ENCODE data around the gene CDV3.

The CDV3 gene

DNA sequence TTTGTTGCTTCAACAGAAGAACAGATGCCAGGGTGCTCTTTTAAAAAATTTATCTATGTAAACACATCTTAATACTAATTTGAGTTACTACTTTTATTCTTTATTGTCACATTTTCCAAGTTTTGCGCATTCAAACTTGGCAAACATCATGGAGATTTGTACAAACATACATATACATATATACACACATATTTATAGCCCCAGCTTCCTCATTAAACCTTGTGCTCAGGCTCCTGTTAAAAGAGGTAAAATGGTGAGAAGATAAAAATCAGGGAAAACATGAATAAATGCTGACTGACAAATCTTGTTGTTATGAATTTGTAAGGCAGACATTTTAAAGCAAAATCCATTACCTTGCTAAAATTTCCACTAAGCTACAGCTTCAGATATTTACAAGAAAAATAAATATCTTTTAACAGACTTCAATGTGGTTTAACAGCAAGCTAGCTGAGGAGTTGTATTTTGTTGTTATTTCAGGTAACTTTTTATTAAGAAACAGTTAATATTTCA is 27.1 kb downstream of the CDV3 start:
- no peaks in the 10 kb centered on the region for H3K4me1 Mint-ChIP-seq
- DNase-seq (ENCODE audit: low spot score in 2 of 2) = no peak
- ATAC-seq (ENCODE audit: low read depth) = no peak
- no peak overlapping the region for H3K4me3 Mint-ChIP-seq
- H3K27me3 Mint-ChIP-seq = no peaks in the 10 kb centered on the region
- H3K27ac Mint-ChIP-seq = no peak overlapping the region
- peaks cover 12% of the 10 kb centered on the region for H3K36me3 Mint-ChIP-seq
- H3K9me3 Mint-ChIP-seq = no peaks in the 10 kb centered on the region

DNA sequence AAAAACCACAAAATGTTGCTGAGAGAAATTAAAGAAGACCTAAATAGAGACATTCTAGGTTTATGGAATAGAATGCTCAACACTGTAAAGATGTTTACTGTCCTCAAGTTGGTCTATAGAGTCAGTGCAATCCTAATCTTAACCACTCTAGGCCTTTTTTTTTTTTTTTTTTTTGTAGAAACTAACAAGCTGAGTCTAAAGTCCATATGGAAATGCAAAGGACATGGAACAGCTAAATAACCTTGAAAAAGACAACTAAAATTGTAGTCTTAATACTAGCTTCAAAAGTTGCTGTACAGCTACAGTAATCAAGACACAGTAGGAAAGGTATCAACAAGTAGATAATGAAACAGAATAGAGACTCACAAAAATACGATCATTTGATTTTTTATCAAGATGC is 32.9 kb downstream of the CDV3 start:
- Mint-ChIP-seq H3K4me1 (no peaks in the 10 kb centered on the region), H3K27me3 (no peaks in the 10 kb centered on the region), H3K27ac (no peak overlapping the region), H3K9me3 (no peaks in the 10 kb centered on the region), H3K4me3 (no peak overlapping the region), H3K36me3 (peaks cover 30% of the 10 kb centered on the region)
- DNase-seq (ENCODE audit: low spot score in 2 of 2) (no peak), ATAC-seq (ENCODE audit: low read depth) (no peak)

DNA sequence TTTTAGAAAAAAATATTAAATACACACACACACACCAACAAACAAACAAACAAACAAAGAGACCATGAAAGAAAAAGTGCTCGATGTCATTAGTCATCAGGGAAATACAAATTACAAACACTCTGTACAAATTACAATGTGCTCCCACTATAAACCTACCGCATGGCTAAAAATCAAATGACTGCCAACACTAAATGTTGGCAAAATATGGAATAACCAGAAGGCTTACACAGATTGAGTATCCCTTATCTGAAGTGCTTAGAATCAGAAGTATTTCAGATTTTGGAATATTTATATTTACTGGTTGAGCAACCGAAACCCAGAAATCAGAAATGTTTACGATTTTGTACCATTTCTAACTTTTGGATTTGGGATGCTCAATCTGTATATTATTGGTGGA is 33.4 kb downstream of the CDV3 start:
- H3K4me1 Mint-ChIP-seq = no peaks in the 10 kb centered on the region
- H3K4me3 Mint-ChIP-seq = no peak overlapping the region
- H3K27ac Mint-ChIP-seq = no peak overlapping the region
- ATAC-seq (ENCODE audit: low read depth) (no peak), DNase-seq (ENCODE audit: low spot score in 2 of 2) (no peak)
- H3K27me3 Mint-ChIP-seq = no peaks in the 10 kb centered on the region
- peaks cover 30% of the 10 kb centered on the region for H3K36me3 Mint-ChIP-seq
- H3K9me3 Mint-ChIP-seq = no peaks in the 10 kb centered on the region

DNA sequence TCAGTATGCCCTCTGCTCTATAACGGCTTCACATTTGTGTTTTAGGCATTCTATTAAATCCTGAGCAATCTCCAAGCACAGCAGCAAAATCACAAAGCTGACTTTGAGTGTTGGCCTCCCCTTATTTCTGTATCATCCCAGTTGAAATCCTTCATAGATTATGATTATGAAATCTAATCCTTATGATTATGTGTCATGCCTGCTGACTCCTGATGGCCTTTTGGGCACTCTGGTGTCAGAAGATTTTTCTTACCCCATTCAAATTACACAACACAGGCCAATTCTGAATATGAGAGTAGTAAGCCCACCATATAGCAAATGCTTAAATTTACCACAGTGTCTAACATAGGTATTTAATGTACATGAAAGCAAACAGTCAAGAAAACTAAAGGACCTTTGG is 34.3 kb downstream of the CDV3 start:
- no peaks in the 10 kb centered on the region for H3K4me1 Mint-ChIP-seq
- H3K27ac Mint-ChIP-seq = no peak overlapping the region
- H3K27me3 Mint-ChIP-seq = no peaks in the 10 kb centered on the region
- DNase-seq (ENCODE audit: low spot score in 2 of 2) (no peak), ATAC-seq (ENCODE audit: low read depth) (no peak)
- peaks cover 32% of the 10 kb centered on the region for H3K36me3 Mint-ChIP-seq
- H3K9me3 Mint-ChIP-seq = no peaks in the 10 kb centered on the region
- no peak overlapping the region for H3K4me3 Mint-ChIP-seq

DNA sequence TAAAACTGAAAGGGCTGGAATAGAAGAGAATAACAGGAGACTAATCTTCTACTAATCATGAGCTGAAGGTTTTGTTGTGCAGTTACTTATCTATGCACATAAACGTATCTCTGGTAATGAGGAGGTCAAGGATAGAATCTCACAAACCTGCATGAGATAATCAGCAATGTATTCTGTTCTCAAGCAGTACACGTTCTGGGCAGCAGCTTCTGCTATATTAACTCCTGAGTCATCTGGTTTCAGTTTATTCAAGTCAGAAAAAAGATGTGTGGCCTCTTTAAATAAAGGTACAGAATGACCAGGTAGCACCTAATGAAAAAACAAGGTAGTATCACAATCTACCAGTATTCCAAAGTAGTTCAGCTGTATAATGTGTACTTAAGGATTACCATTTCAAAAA is 34.9 kb downstream of the CDV3 start:
- DNase-seq (ENCODE audit: low spot score in 2 of 2) (no peak), ATAC-seq (ENCODE audit: low read depth) (no peak)
- Mint-ChIP-seq H3K27ac (no peak overlapping the region), H3K4me1 (no peaks in the 10 kb centered on the region), H3K4me3 (no peak overlapping the region), H3K9me3 (no peaks in the 10 kb centered on the region), H3K27me3 (no peaks in the 10 kb centered on the region), H3K36me3 (peaks cover 33% of the 10 kb centered on the region)

DNA sequence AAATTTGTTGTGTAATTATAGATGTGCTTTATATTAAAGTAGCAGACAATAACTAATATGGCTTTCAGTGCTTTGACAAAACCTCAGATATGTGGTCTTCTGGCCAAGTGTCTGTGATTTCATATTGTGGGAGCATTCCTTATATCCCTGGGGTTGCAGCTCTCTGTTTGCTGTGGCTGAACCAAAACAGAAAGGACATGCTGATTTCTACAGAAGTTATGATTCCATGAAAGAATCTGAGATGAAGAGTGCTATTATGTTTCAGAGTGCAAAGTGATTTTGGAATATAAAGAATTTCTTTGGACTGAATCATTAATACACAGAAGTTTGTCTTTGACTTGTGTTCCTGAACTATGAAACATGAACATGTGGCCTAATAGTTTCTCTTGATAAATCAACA is 36.5 kb downstream of the CDV3 start:
- H3K4me1 Mint-ChIP-seq = no peaks in the 10 kb centered on the region
- ATAC-seq (ENCODE audit: low read depth) = no peak
- H3K27ac Mint-ChIP-seq = no peak overlapping the region
- DNase-seq (ENCODE audit: low spot score in 2 of 2) = no peak
- H3K27me3 Mint-ChIP-seq = no peaks in the 10 kb centered on the region
- no peak overlapping the region for H3K4me3 Mint-ChIP-seq
- peaks cover 32% of the 10 kb centered on the region for H3K36me3 Mint-ChIP-seq
- no peaks in the 10 kb centered on the region for H3K9me3 Mint-ChIP-seq

DNA sequence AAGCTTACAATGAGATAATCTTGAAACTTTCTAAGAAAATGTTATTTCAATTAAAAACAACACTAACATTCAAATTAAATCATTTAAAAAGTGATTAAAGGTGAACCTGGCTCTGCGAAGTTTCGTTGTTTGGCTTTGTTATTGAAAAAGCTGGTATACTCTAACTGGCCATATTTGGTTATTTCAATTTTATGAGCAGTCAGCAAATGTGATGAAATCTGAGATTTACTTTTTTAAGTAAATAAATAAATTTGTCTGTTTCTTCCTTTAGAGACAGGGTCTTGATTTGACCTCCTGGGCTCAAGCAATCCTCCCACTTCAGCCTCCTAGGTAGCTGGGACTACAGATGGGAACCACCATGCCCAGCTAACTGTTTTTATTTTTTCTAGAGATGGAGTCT is 38.0 kb downstream of the CDV3 start:
- DNase-seq (ENCODE audit: low spot score in 2 of 2) (no peak), ATAC-seq (ENCODE audit: low read depth) (no peak)
- peaks cover 31% of the 10 kb centered on the region for H3K36me3 Mint-ChIP-seq
- H3K27me3 Mint-ChIP-seq = no peaks in the 10 kb centered on the region
- no peak overlapping the region for H3K27ac Mint-ChIP-seq
- H3K9me3 Mint-ChIP-seq = no peaks in the 10 kb centered on the region
- no peaks in the 10 kb centered on the region for H3K4me1 Mint-ChIP-seq
- H3K4me3 Mint-ChIP-seq = no peak overlapping the region

DNA sequence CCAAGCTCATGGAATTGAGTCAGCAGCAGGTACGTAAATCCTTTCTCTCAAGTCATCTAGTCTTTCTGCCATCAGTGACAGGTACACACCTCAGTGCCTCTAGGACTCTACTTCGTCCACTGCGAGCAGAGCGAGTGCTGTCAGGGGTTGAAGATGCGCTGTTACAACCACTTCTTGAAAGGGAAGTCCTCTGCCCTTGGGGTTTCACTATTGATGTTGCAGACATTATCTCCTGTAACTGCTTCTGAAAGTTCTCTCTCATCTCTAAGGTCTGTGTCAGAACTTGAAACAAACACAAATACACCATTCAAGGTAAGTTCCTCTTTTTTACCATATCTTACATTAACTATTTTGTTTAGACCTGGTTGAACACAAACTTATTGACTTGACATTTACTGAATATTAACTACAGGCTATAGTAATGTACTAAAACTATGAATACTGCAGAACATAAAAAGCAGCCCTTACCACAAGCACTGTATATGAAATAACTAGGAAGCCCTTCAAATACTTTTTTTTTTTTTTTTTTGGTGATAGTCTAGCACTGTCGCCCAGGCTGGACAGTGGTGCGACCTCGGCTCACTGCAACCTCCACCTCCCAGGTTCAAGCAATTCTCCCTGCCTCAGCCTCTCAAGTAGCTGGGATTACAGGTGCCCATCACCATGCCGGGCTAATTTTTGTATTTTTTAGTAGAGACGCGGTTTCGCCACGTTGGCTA is 46.7 kb downstream of the CDV3 start:
- Mint-ChIP-seq H3K36me3 (peaks cover 22% of the 10 kb centered on the region), H3K4me1 (peaks cover 10% of the 10 kb centered on the region), H3K9me3 (no peaks in the 10 kb centered on the region), H3K27me3 (no peaks in the 10 kb centered on the region), H3K4me3 (peak overlapping the region; percentile 27), H3K27ac (peak overlapping the region; percentile 78)
- DNase-seq (ENCODE audit: low spot score in 2 of 2) (peak; percentile 30 to 48), ATAC-seq (ENCODE audit: low read depth) (peak; percentile 98)

DNA sequence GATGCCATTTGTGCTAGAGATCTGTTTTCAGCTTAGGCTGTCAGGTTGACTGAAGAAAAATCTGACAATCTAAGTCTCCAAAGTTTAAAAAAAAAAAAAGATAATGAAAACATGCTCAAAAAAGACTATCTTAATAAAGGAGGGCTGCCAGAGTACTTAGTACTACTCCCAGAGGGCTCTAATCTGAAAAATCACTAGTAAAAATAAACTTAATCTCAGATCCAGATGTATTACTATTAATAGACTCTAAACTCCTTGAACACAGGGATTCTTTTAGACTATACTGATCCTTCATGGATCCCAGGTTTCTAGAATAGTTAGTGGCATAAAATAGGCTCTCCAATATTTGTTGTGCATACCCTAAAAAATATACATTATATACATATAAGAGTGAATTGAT is 54.3 kb downstream of the CDV3 start:
- H3K4me1 Mint-ChIP-seq = no peaks in the 10 kb centered on the region
- no peaks in the 10 kb centered on the region for H3K9me3 Mint-ChIP-seq
- no peak for DNase-seq (ENCODE audit: low spot score in 2 of 2)
- no peak overlapping the region for H3K27ac Mint-ChIP-seq
- peaks cover 21% of the 10 kb centered on the region for H3K36me3 Mint-ChIP-seq
- no peak overlapping the region for H3K4me3 Mint-ChIP-seq
- ATAC-seq (ENCODE audit: low read depth) = no peak
- no peaks in the 10 kb centered on the region for H3K27me3 Mint-ChIP-seq

DNA sequence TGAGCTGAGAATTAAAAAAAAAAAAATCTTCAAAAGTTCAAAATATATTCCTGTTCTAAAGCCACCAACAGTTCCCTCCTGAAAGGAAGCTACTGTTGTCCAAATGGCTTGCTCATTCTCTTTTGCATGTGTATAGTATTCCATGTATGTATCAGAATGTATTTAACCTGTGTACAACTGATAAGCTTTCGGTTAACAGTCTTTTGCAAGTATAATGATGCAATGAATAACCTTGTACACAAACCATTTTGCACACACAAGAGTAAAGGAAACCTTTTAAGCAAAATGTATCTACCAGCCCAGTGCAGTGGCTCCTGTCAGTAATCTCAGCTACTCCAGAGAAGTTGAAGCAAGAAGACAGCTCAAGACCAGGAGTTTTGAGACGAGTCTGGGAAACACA is 55.7 kb downstream of the CDV3 start:
- Mint-ChIP-seq H3K27ac (no peak overlapping the region), H3K4me1 (peaks cover 3% of the 10 kb centered on the region), H3K27me3 (no peaks in the 10 kb centered on the region), H3K9me3 (no peaks in the 10 kb centered on the region), H3K36me3 (peaks cover 26% of the 10 kb centered on the region), H3K4me3 (no peak overlapping the region)
- DNase-seq (ENCODE audit: low spot score in 2 of 2) (no peak), ATAC-seq (ENCODE audit: low read depth) (no peak)

DNA sequence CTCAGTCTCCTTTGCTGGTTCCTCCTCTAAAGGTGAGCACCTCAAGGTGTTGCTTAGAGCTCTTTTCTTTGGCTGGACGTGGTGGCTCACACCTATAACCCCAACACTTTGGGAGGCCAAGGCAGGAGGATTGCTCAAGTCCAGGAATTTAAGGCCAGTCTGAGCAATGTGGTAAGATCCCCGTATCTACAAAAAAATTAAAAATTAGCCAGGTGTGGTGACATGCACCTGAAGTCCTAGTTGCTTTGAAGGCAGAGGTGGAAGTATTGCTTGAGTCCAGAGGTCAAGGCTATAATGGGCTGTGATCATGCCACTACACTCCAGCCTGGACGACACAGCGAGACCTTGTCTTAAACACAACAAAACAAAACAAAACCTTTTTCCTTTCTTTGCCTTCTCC is 60.0 kb downstream of the CDV3 start:
- no peak overlapping the region for H3K27ac Mint-ChIP-seq
- peaks cover 3% of the 10 kb centered on the region for H3K4me1 Mint-ChIP-seq
- peaks cover 33% of the 10 kb centered on the region for H3K36me3 Mint-ChIP-seq
- DNase-seq (ENCODE audit: low spot score in 2 of 2) (no peak), ATAC-seq (ENCODE audit: low read depth) (no peak)
- no peak overlapping the region for H3K4me3 Mint-ChIP-seq
- no peaks in the 10 kb centered on the region for H3K27me3 Mint-ChIP-seq
- no peaks in the 10 kb centered on the region for H3K9me3 Mint-ChIP-seq
